Measurements from ENCODE around the gene NRXN2.

NRXN2 gene

DNA sequence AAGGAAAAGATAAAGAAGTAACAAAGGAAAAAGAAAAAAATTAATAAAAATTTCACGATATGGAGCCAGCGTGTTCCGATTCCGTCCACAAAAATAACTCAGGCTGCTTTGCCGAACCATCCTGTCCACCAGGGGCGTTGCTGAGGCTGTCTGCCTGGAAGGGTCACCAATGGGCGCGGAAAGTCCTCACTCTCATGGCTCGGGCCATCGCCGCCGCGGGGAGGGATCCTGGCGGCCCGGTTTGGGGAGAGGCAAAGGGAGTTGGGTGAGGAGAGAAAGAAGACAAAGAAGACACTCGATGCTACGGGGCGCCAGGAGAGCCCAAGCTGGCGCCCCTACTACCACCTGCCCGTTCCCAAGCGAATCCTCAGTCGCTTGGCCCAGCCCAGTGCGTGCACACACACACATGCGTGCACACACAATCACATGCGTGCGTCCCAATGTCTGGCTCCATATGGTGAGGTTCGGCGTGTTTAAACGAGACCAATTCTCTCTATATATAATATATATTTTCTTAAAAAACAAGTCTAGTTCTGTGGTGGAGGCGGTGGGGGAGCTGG is 42.4 kb upstream of the NRXN2 start:
- no peaks in the 10 kb centered on the region for H3K27me3 ChIP-seq (ENCODE audit: control insufficient read depth in 1 of 2, insufficient read depth in 2 of 2, low read length in 2 of 2)
- H3K36me3 ChIP-seq (ENCODE audit: control insufficient read depth in 2 of 2, insufficient read depth in 2 of 2, low read length in 2 of 2): peaks cover 64 to 66% of the 10 kb centered on the region in 2 donors
- H3K9ac ChIP-seq (ENCODE audit: low read length in 2 of 2): no peak overlapping the region
- H3K27ac ChIP-seq (ENCODE audit: low read length): no peak overlapping the region
- no peaks in the 10 kb centered on the region for H3K9me3 ChIP-seq (ENCODE audit: control insufficient read depth in 2 of 2, low read length in 2 of 2)
- no peak overlapping the region for H3K4me3 ChIP-seq (ENCODE audit: low read length in 2 of 2)
- peaks cover 51% of the 10 kb centered on the region for H3K4me1 ChIP-seq (ENCODE audit: control insufficient read depth, insufficient read depth, low read length)

DNA sequence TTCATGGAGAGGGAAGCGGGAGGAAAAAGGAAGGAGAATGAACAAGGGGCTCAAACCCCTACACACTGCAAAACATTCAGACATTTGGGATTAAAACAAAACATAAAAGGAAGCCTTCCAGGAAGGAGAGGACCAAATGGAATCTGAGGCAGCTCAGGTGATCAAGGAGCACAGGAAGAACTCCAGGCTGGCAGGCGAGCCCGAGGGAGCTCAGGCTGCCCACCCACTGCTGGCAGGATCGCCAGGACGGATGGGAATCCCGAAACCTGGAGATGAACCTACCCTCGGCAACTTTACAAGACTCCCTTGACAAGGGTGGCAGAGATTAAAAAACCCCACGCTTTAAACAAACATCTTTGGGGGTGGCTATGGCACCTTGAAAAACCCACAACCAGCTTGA is 41.8 kb upstream of the NRXN2 start:
- Histone ChIP-seq H3K9ac (ENCODE audit: low read length in 2 of 2) (no peak overlapping the region), H3K9me3 (ENCODE audit: control insufficient read depth in 2 of 2, low read length in 2 of 2) (no peaks in the 10 kb centered on the region), H3K27me3 (ENCODE audit: control insufficient read depth in 1 of 2, insufficient read depth in 2 of 2, low read length in 2 of 2) (no peaks in the 10 kb centered on the region), H3K27ac (ENCODE audit: low read length) (peak overlapping the region; percentile 84), H3K4me3 (ENCODE audit: low read length in 2 of 2) (no peak overlapping the region), H3K4me1 (ENCODE audit: control insufficient read depth, insufficient read depth, low read length) (peaks cover 57% of the 10 kb centered on the region), H3K36me3 (ENCODE audit: control insufficient read depth in 2 of 2, insufficient read depth in 2 of 2, low read length in 2 of 2) (peaks cover 58 to 59% of the 10 kb centered on the region in 2 donors)

DNA sequence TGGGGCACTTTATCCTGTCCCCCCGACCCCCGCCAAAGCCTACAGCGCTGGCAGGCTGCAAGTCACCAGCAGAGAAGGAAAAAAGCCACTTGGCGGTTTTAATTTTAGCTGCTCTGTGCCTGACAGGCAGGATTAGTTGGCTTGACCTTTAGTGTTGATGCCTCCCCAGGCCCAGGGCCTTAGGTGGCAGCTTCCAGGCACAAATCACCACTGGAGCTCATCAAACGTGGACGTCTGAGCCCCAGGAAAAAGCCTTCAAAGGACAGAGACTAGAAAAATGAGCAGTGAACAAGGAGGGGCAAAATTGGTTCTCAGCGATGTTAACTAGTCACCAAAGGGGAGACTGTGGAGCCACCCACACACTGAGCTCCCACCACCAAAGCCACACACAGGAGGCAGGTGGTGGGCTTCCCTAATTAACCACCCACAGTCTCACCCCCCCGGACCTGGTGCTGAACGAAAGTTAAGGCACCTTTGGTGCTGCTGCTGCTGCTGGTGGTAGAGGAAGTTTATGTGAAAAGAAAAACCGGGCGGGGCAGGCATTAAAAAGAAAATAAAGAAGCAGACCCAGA is 41.1 kb upstream of the NRXN2 start:
- Histone ChIP-seq H3K27ac (ENCODE audit: low read length) (peak overlapping the region; percentile 84), H3K9me3 (ENCODE audit: control insufficient read depth in 2 of 2, low read length in 2 of 2) (no peaks in the 10 kb centered on the region), H3K9ac (ENCODE audit: low read length in 2 of 2) (peak overlapping the region; percentile 47 to 54), H3K36me3 (ENCODE audit: control insufficient read depth in 2 of 2, insufficient read depth in 2 of 2, low read length in 2 of 2) (peaks cover 52 to 53% of the 10 kb centered on the region in 2 donors), H3K27me3 (ENCODE audit: control insufficient read depth in 1 of 2, insufficient read depth in 2 of 2, low read length in 2 of 2) (no peaks in the 10 kb centered on the region), H3K4me3 (ENCODE audit: low read length in 2 of 2) (peak overlapping the region in 1 of 2 donors; percentile 22), H3K4me1 (ENCODE audit: control insufficient read depth, insufficient read depth, low read length) (peaks cover 63% of the 10 kb centered on the region)

DNA sequence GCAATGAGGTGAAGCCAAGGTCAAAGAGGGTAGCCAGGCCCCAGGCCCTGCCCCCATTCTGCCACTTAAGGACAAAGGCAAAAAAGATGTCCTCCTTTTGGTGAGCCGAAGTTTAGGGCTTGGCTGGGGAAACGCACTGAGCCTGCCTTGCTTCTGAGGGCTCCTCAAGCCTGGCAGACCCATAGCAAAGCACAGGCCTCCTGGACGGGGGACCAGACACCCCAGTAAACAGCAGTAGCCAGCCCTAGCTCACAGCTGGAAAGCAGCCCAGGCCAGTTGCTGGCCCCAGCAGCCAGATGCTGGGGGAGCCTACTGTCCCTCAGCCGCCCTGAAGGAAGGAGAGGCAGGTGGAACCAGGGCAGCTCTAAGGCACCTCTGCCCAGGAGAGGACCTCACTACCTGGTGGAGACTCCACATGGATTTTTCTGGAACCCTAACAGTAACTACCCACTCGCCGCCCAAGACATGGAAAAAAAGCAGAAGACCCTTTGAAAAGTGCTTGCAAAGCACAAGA is 40.6 kb upstream of the NRXN2 start:
- peaks cover 46 to 48% of the 10 kb centered on the region in 2 donors for H3K36me3 ChIP-seq (ENCODE audit: control insufficient read depth in 2 of 2, insufficient read depth in 2 of 2, low read length in 2 of 2)
- H3K27ac ChIP-seq (ENCODE audit: low read length): peak overlapping the region; percentile 84
- no peaks in the 10 kb centered on the region for H3K9me3 ChIP-seq (ENCODE audit: control insufficient read depth in 2 of 2, low read length in 2 of 2)
- H3K4me1 ChIP-seq (ENCODE audit: control insufficient read depth, insufficient read depth, low read length): peaks cover 69% of the 10 kb centered on the region
- H3K4me3 ChIP-seq (ENCODE audit: low read length in 2 of 2): peak overlapping the region in 1 of 2 donors; percentile 22
- peak overlapping the region; percentile 36 to 54 for H3K9ac ChIP-seq (ENCODE audit: low read length in 2 of 2)
- no peaks in the 10 kb centered on the region for H3K27me3 ChIP-seq (ENCODE audit: control insufficient read depth in 1 of 2, insufficient read depth in 2 of 2, low read length in 2 of 2)

DNA sequence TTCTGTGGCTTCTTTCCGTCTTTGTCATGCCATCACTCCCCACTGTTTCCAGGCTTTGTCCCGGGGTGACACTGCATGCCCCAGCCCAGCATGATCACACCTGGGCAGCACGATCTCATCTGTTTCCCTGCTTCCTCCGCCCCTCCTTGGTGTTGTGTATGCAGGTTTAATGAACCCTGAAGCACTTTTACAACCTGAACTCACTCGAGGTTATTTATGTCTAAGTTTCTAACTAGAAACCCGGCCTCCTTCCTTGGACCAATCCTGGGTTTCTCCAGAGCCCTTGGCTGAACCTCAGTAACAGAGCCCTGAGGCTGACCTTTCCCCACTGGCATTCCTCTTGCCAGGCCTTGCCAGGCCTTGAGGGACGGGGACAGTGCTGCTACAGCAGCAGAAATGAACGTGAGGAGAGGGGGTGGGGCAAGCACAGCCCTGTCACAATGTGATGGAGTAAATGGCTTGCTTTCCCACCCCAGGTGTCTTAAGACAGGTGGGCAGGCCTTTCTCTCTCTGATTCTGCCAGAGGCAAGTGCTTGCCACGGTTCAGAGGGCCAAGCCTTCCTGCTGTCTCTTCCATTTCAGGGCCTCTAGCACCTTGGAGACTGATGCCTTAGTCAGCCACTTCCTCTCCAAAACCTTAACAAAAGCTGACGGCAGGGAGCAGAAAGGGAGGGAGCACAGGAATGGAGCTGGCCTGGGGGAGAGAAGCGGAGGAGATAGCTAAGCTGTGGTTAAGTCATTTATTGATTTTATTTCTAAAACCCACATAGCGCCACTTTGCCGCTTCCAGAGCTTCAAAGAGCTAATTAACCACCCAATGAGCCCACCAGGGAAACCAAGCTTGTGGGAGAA is 39.9 kb upstream of the NRXN2 start:
- peaks cover 70% of the 10 kb centered on the region for H3K4me1 ChIP-seq (ENCODE audit: control insufficient read depth, insufficient read depth, low read length)

DNA sequence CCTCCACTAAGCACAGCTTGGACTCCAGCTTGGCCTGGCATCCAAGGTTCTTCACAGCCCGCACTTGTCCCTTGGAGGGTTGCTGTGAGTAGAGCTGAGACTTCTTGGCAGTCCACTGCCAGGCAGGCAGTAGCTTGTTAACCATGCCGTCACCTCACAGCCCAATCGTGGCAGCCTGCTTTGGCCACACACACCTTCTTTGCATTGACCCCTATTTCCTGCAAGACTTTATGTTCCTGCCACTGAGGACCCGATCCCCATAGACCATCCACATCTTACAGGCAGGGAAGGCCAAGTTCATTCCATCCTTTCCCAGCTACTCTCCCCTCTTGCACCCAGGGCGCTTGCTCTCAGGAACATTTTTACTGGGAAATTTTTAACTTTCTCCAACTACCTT is 39.3 kb upstream of the NRXN2 start:
- peaks cover 33 to 35% of the 10 kb centered on the region in 2 donors for H3K36me3 ChIP-seq (ENCODE audit: control insufficient read depth in 2 of 2, insufficient read depth in 2 of 2, low read length in 2 of 2)
- no peak overlapping the region for H3K4me3 ChIP-seq (ENCODE audit: low read length in 2 of 2)
- H3K9ac ChIP-seq (ENCODE audit: low read length in 2 of 2): no peak overlapping the region
- no peaks in the 10 kb centered on the region for H3K9me3 ChIP-seq (ENCODE audit: control insufficient read depth in 2 of 2, low read length in 2 of 2)
- no peaks in the 10 kb centered on the region for H3K27me3 ChIP-seq (ENCODE audit: control insufficient read depth in 1 of 2, insufficient read depth in 2 of 2, low read length in 2 of 2)
- H3K27ac ChIP-seq (ENCODE audit: low read length): peak overlapping the region; percentile 84
- H3K4me1 ChIP-seq (ENCODE audit: control insufficient read depth, insufficient read depth, low read length): peaks cover 65% of the 10 kb centered on the region

More for the DNA sequence above, 39.9 kb upstream of the NRXN2 start:
- Histone ChIP-seq H3K9me3 (ENCODE audit: control insufficient read depth in 2 of 2, low read length in 2 of 2) (no peaks in the 10 kb centered on the region), H3K4me3 (ENCODE audit: low read length in 2 of 2) (peak overlapping the region in 1 of 2 donors; percentile 22), H3K36me3 (ENCODE audit: control insufficient read depth in 2 of 2, insufficient read depth in 2 of 2, low read length in 2 of 2) (peaks cover 40 to 41% of the 10 kb centered on the region in 2 donors), H3K27me3 (ENCODE audit: control insufficient read depth in 1 of 2, insufficient read depth in 2 of 2, low read length in 2 of 2) (no peaks in the 10 kb centered on the region), H3K9ac (ENCODE audit: low read length in 2 of 2) (peak overlapping the region; percentile 36 to 54), H3K27ac (ENCODE audit: low read length) (peak overlapping the region; percentile 84)

DNA sequence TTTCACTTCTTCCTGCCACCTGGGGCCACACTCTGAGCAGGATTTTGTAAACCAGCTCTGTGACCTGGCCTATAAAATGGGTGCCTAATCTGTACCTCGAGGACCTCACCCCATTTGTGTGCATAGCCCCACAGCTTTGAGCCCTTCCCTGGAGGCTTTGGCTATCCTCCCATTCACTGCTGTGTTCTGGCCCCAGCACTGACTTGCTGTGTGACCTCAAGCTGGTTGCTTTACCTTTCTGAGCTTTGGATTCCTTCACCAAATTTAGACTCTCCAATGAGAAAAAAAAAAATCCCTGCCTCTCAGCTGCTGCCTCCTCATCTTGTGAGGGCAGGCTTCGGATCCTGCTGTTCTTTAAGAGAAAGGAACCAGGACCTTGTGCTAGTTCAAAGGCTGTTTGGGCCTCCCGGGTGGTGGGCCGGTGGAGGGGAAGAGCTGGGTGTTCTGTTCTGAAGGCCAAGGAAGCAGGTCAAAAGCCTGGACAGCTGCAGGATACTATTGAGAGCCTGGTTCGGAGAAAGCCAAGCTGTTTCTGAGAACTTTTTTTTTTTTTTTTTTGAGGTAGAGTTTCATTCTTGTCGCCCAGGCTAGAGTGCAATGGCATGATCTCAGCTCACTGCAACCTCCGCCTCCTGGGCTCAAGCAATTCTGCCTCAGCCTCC is 37.9 kb upstream of the NRXN2 start:
- peaks cover 65% of the 10 kb centered on the region for H3K4me1 ChIP-seq (ENCODE audit: control insufficient read depth, insufficient read depth, low read length)
- H3K9ac ChIP-seq (ENCODE audit: low read length in 2 of 2): peak overlapping the region; percentile 5 to 34
- H3K36me3 ChIP-seq (ENCODE audit: control insufficient read depth in 2 of 2, insufficient read depth in 2 of 2, low read length in 2 of 2): peaks cover 25 to 27% of the 10 kb centered on the region in 2 donors
- H3K27me3 ChIP-seq (ENCODE audit: control insufficient read depth in 1 of 2, insufficient read depth in 2 of 2, low read length in 2 of 2): no peaks in the 10 kb centered on the region
- no peak overlapping the region for H3K4me3 ChIP-seq (ENCODE audit: low read length in 2 of 2)
- H3K9me3 ChIP-seq (ENCODE audit: control insufficient read depth in 2 of 2, low read length in 2 of 2): no peaks in the 10 kb centered on the region
- peak overlapping the region; percentile 76 for H3K27ac ChIP-seq (ENCODE audit: low read length)

DNA sequence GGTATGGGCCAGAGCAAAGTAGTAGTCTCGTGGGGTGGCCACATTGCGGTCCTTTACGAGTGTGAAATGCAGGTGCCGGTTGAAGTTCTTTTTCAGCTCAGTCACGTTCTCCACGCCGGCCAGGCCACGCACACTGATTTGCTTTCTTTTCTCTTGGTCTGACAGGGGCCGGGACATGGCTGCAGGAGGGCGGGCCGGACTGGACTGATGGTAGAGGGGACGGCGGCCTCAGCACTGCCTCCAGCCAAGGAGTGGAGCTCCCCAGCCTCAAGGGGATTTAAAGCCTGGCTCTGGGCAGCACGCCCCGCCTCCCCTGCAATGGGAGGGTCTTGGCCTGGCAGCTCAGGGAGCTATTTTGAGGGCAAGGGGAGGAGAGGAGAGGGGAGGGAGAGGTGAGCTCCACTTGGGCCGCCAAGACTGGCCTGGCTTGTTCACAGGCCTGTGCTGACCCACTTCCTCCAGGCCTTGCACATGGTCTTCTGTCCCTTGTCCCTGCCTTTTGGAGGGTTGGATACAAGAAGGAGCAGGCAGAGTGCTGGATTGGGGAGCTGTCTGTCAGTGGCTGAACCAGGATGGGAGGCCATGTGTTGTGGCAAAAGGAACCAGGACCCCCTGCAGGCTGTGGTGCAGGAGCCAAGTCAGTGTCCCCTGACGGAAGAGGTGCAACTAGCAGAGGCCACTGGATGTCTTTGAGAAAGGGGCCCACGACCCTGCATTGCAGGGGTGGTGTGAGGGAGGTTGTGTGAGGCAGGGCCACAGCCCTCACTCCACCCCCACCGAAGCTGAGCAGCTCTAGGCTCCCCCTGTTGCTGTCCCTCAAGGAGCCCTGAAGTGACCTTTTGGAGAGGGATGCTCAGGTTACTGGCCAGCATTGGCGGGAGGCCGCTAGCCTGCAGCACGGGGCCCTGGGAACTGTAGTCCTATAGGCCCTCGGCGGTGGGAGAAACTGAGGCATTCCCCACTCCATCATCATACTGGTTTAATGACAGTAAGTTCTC is 37.0 kb upstream of the NRXN2 start, which contains the start of gene PYGM:
Gene PYGM, minus strand, starts transcription at position 253 of the 998 bp plus-strand sequence. Its CDS starts 76 bp downstream, at position 177.
- Histone ChIP-seq H3K9ac (ENCODE audit: low read length in 2 of 2) (peak within 1 kb of the TSS; percentile 55 to 69), H3K9me3 (ENCODE audit: control insufficient read depth in 2 of 2, low read length in 2 of 2) (no peaks in the 10 kb centered on the region), H3K36me3 (ENCODE audit: control insufficient read depth in 2 of 2, insufficient read depth in 2 of 2, low read length in 2 of 2) (peaks cover 21 to 22% of the 10 kb centered on the region in 2 donors), H3K27me3 (ENCODE audit: control insufficient read depth in 1 of 2, insufficient read depth in 2 of 2, low read length in 2 of 2) (no peaks in the 10 kb centered on the region), H3K4me3 (ENCODE audit: low read length in 2 of 2) (peak within 1 kb of the TSS; percentile 26 to 73), H3K4me1 (ENCODE audit: control insufficient read depth, insufficient read depth, low read length) (peaks cover 64% of the 10 kb centered on the region), H3K27ac (ENCODE audit: low read length) (peak within 1 kb of the TSS; percentile 76)

DNA sequence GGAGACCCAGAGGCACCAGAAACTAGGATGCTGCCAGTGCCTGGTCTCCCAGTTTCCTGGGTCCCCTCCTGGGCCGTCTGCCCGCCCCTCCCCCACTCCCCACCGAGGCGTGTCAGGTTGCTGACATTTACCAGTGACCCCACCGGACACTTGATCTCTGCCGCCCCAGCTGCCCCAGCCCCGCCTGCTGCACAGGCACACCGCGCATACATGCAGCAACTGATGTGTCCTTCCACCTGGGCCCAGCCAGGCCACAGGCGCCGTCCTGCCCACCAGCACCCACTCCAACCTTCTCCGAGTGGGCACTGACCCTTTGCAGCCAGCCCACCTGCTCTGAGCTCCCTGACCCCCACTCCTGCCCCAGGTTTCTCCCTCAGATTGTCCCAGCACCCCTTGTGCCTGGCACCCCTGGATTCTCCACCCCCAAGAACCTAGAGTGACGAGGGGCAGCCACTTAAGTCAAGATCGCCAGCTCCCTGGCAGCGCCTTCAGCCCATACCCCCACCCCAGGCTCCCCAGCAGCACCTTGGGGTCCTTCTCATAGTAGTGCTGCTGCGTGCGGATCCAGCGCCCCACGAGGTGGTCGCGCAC is 36.2 kb upstream of the NRXN2 start:
- H3K4me1 ChIP-seq (ENCODE audit: control insufficient read depth, insufficient read depth, low read length): peaks cover 57% of the 10 kb centered on the region
- peak overlapping the region; percentile 55 to 69 for H3K9ac ChIP-seq (ENCODE audit: low read length in 2 of 2)
- H3K4me3 ChIP-seq (ENCODE audit: low read length in 2 of 2): peak overlapping the region; percentile 26 to 73
- H3K9me3 ChIP-seq (ENCODE audit: control insufficient read depth in 2 of 2, low read length in 2 of 2): no peaks in the 10 kb centered on the region
- H3K36me3 ChIP-seq (ENCODE audit: control insufficient read depth in 2 of 2, insufficient read depth in 2 of 2, low read length in 2 of 2): peaks cover 13 to 16% of the 10 kb centered on the region in 2 donors
- peak overlapping the region; percentile 76 for H3K27ac ChIP-seq (ENCODE audit: low read length)
- H3K27me3 ChIP-seq (ENCODE audit: control insufficient read depth in 1 of 2, insufficient read depth in 2 of 2, low read length in 2 of 2): no peaks in the 10 kb centered on the region

Data from stomach smooth muscle (tissue), 2 donors.